HepG2 (cell line): ENCODE results near the gene EPB41L2. TPM values are rescaled to one million over a fixed set of nuclear protein-coding genes. Genes with fewer than 3 reads are reported as not detected.

Experiments
- ATAC-seq: fragments of 200-7000 bp; cut with Tn5 transposase; 3 replicates; pipeline ENCODE4 v1.9.1; 2020; ENCODE audit warnings: mild to moderate bottlenecking, moderate library complexity
- BruUV-seq: library from RNA; stranded (reverse); fragments of 400-500 nt; replicated peaks from 2 replicates; lab custom pipeline; 2021; lab: Mats Ljungman, UMichigan
- CTCF ChIA-PET: fragments of 300-600 bp; formaldehyde crosslinking; extraction: SDS; loops from one replicate; lab custom pipeline; 2021; ENCODE audit warnings: low total read pairs, inconsistent platforms, low intra/inter-chr PET ratio; lab: Yijun Ruan, JAX
- POLR2A ChIA-PET: fragments of 350-600 bp; sonication (Branson Sonifier 250); formaldehyde crosslinking; loops from one replicate; lab custom pipeline; 2020; ENCODE audit warnings: antibody characterized with exemption, inconsistent platforms; lab: Yijun Ruan, JAX
- DNase-seq: peaks from one replicate; pipeline ENCODE4 v3.0.0-alpha.2; 2015; ENCODE audit warnings: low spot score
- FAIRE-seq: peaks from 3 replicates; lab custom pipeline; 2011; peaks lifted over from hg19 to GRCh38; lab: Jason Lieb, UNC
- H2AFZ ChIP-seq: one replicate; pipeline ENCODE4 v1.6.1; 2011; ENCODE audit warnings: low read length, inconsistent platforms
- H3K27ac ChIP-seq: fragments of 300-600 bp; 3 replicates; pipeline ENCODE4 v1.8.0; 2011; ENCODE audit warnings: mixed run types, mild to moderate bottlenecking, mixed read lengths, low read length, inconsistent platforms; ENCODE audit not compliant: insufficient read depth; ENCODE audit errors: extremely low read length
- H3K27me3 ChIP-seq, 2 experiments: fragments of 200-600 bp in 1 of 2; 2 replicates in 1 of 2; 3 replicates in 1 of 2; pipeline versions ENCODE4 v1.6.0 to v1.8.0; 2011; ENCODE audit warnings: low read length in 2 of 2, mild to moderate bottlenecking in 2 of 2, moderate library complexity in 2 of 2, inconsistent platforms in 1 of 2; ENCODE audit not compliant: insufficient read depth in 2 of 2, control insufficient read depth in 1 of 2
- H3K36me3 ChIP-seq, 2 experiments: fragments of 200-600 bp in 1 of 2; replicated peaks in 1 of 2; 2 replicates in 1 of 2; 3 replicates in 1 of 2; pipeline versions ENCODE4 v1.5.1 to v1.8.0; 2011; ENCODE audit warnings: low read length in 2 of 2, inconsistent platforms in 1 of 2; ENCODE audit not compliant: insufficient read depth in 2 of 2, control insufficient read depth in 1 of 2
- H3K4me1 ChIP-seq: 2 replicates; pipeline ENCODE4 v1.5.1; 2012; ENCODE audit warnings: low read length, inconsistent platforms; ENCODE audit not compliant: insufficient read depth
- H3K4me2 ChIP-seq: 2 replicates; pipeline ENCODE4 v1.6.0; 2011; ENCODE audit warnings: low read depth, low read length, inconsistent platforms
- H3K4me3 ChIP-seq, 3 experiments: fragments of 200-600 bp in 1 of 3; sonication (generic), shearing (Covaris generic) in 1 of 3; replicated peaks in 1 of 3; 2 replicates each; pipeline ENCODE4 v1.5.1; 2011 to 2016; ENCODE audit warnings: low read length in 3 of 3, inconsistent platforms in 2 of 3, low read depth in 2 of 3, mild to moderate bottlenecking in 2 of 3, control low read depth in 1 of 3, mixed read lengths in 1 of 3; ENCODE audit not compliant: insufficient read depth in 1 of 3
- H3K79me2 ChIP-seq: one replicate; pipeline ENCODE4 v1.6.1; 2011; ENCODE audit warnings: low read length, inconsistent platforms; ENCODE audit not compliant: insufficient read depth
- H3K9ac ChIP-seq: 2 replicates; pipeline ENCODE4 v1.6.0; 2011; ENCODE audit warnings: mild to moderate bottlenecking, low read depth, low read length, inconsistent platforms; ENCODE audit not compliant: insufficient read depth
- H3K9me3 ChIP-seq: 2 replicates; pipeline ENCODE4 v1.5.1; 2012; ENCODE audit warnings: mild to moderate bottlenecking, low read length
- H4K20me1 ChIP-seq: 2 replicates; pipeline ENCODE4 v1.6.0; 2011; ENCODE audit warnings: inconsistent platforms, mild to moderate bottlenecking, low read length, moderate library complexity; ENCODE audit not compliant: insufficient read depth
- FOXC1 ChIP-seq: sonication (generic); formaldehyde crosslinking; IDR thresholded peaks from 2 replicates; pipeline ENCODE4 v1.8.0; 2022; ENCODE audit warnings: mild to moderate bottlenecking, missing genetic modification reagents, borderline replicate concordance
- HNRNPUL1 ChIP-seq: fragments of 200-400 bp; formaldehyde crosslinking; IDR thresholded peaks from 2 replicates; pipeline ENCODE4 v1.6.1; 2017; ENCODE audit warnings: low read depth, mild to moderate bottlenecking, low read length, moderate library complexity
- ISX ChIP-seq: sonication (generic); formaldehyde crosslinking; conservative IDR thresholded peaks from 2 replicates; pipeline ENCODE4 v1.5.0; 2020; ENCODE audit warnings: missing genetic modification reagents
- KLF9 ChIP-seq: IDR thresholded peaks from 2 replicates; pipeline ENCODE4 v1.6.1; 2016; ENCODE audit warnings: low read depth
- MAFF ChIP-seq: IDR thresholded peaks from 2 replicates; pipeline ENCODE4 v1.6.1; 2011; ENCODE audit warnings: low read depth, low read length, improper control_type of control experiment
- MAFK ChIP-seq, 2 experiments: IDR thresholded peaks in 1 of 2; conservative IDR thresholded peaks in 1 of 2; 2 replicates each; pipeline ENCODE4 v1.6.1; 2011; ENCODE audit warnings: improper control_type of control experiment in 2 of 2, low read length in 2 of 2
- MTA1 ChIP-seq: sonication (generic); formaldehyde crosslinking; IDR thresholded peaks from 2 replicates; pipeline ENCODE4 v1.4.0; 2020; ENCODE audit warnings: missing genetic modification reagents, mild to moderate bottlenecking, borderline replicate concordance
- ZFY ChIP-seq: sonication (generic); formaldehyde crosslinking; IDR thresholded peaks from 2 replicates; pipeline ENCODE4 v1.4.0; 2020; ENCODE audit warnings: missing genetic modification reagents
- ZNF746 ChIP-seq: sonication (generic); formaldehyde crosslinking; IDR thresholded peaks from 2 replicates; pipeline ENCODE4 v1.8.0; 2022; ENCODE audit warnings: mild to moderate bottlenecking, missing genetic modification reagents
- ZNF878 ChIP-seq: sonication (generic); formaldehyde crosslinking; IDR thresholded peaks from 2 replicates; pipeline ENCODE4 v1.8.1; 2023; ENCODE audit warnings: mild to moderate bottlenecking, missing genetic modification reagents, moderate library complexity
- ZNF891 ChIP-seq: sonication (generic); formaldehyde crosslinking; IDR thresholded peaks from 2 replicates; pipeline ENCODE4 v1.5.0; 2020; ENCODE audit warnings: mild to moderate bottlenecking, missing genetic modification reagents
- WGBS: methylation state at CpG from one replicate; pipeline ENCODE4 v1.1.6; 2017; ENCODE audit warnings: low lambda C conversion rate; 5-methylcytosine and 5-hydroxymethylcytosine counted together
- in situ Hi-C: cut with HindIII; loops from 2 replicates; pipeline ENCODE4 v1.10.0; 2017; ENCODE audit warnings: low pct_unique_long_range_greater_than_20kb; ENCODE audit not compliant: extremely low pct_ligation_motif_present
- intact Hi-C: fragments of 100-400 bp; cut with micrococcal nuclease; formaldehyde crosslinking; loops from one replicate; pipeline ENCODE4 v1.10.0; 2022; ENCODE audit not compliant: unreplicated experiment
- polyA plus RNA-seq, 8 experiments: library from polyadenylated mRNA; depleted of rRNA in 3 of 8; stranded (reverse) in 7 of 8; unstranded in 1 of 8; fragments of >200 nt; fragmentation: Illumina TruSeq in 4 of 8; extraction: Trizol in 4 of 8; gene quantifications; 2 replicates each; pipeline versions ENCODE4 v1.2.1 to v1.2.3, GENCODE V29; 2011 to 2016; ENCODE audit warnings: low read depth in 4 of 8, missing spikeins in 1 of 8, mixed read lengths in 1 of 8; ENCODE audit not compliant: insufficient read depth in 1 of 8
- total RNA-seq, 5 experiments: library from RNA; depleted of rRNA; stranded (reverse); fragments of >200 nt; fragmentation: Illumina TruSeq; extraction: Trizol; gene quantifications; 2 replicates each; pipeline ENCODE4 v1.2.3, GENCODE V29; 2016; ENCODE audit warnings: low read depth in 1 of 5

Gene EPB41L2
- total and polyA plus RNA-seq, 2 of the 13 experiments (the other 11 are each of a cell fraction or from before 2014, with no cell fraction given), result 41.7 to 56.4 TPM

GRCh38 chr6:130996635-130997034, 66.4 kb downstream of the EPB41L2 start:
- 98% methylated on average over 1 of the region's 1 CpG for WGBS
- no peak for TF ChIP-seq ZNF878 (CRISPR knock-in tag)
- TF ChIP-seq MAFK (conservative IDR thresholded peaks at IDR 0.05 in 1 of 2, IDR thresholded peaks at IDR 0.05 in 1 of 2; ENCODE audit: low read length in 2 of 2), result peak; percentile 69 to 70
- TF ChIP-seq MAFF, result 0 out of 2 replicates have a peak, but pooled peaks have one; percentile 40
- H2AFZ ChIP-seq, result no peak overlapping the region
- no TSS peak for BruUV-seq
- no peak overlapping the region for H3K9ac ChIP-seq
- FAIRE-seq, result no peak
- H3K9me3 ChIP-seq, result no peaks in the 10 kb centered on the region
- H3K4me3 ChIP-seq, result no peak overlapping the region
- no peaks in the 10 kb centered on the region for H3K27me3 ChIP-seq
- DNase-seq, result no peak
- no peak for ATAC-seq
- peaks cover 55% of the 10 kb centered on the region for H3K4me1 ChIP-seq
- intact Hi-C loops (no loop called here), in situ Hi-C loops (no loop called here)
- H3K79me2 ChIP-seq, result peaks cover 86% of the 10 kb centered on the region
- ChIA-PET CTCF (no interaction called here), POLR2A (no interaction called here)
- no peak overlapping the region for H3K27ac ChIP-seq
- H4K20me1 ChIP-seq, result no peaks in the 10 kb centered on the region; the same call in 1 of the 2 replicates
- H3K36me3 ChIP-seq, result no peaks in the 10 kb centered on the region
- no peak overlapping the region for H3K4me2 ChIP-seq

DNA sequence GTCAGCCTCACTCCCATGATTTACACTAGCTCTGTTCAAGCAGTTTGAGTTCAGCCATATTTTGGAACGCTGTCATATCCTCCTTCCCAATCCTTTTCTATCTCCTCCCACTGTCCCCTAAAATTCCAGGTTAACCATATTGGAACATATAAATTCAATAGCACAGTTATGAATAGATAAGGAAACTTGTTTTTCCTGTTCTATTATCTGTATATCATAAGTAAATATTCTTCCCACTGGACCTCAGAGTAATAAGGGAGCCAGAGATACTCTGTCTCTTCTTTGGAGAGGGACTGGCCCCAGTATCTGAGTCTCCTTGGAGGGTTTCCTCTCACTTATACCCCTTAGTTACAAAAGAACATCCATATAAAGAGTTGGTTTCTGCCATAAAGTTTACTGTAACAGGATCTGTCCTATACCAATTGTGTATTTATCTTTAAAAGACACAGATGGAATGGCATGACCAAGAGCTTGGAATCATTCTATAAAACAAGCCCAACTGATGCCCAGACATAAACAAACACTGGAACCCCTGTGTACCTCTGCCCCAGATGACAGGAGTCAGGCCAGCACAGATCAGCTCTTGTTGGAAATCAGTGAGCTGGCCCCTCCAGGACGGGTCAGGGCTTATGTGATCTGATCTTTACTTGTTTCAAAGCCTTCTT, 67.1 kb downstream of the EPB41L2 start:
- CTCF ChIA-PET, result no interaction called here

More for the DNA sequence above, 67.1 kb downstream of the EPB41L2 start:
- WGBS, result 100% methylated on average over 2 of the region's 2 CpGs
- Histone ChIP-seq H3K4me2 (no peak overlapping the region), H3K36me3 (no peaks in the 10 kb centered on the region), H3K4me3 (no peak overlapping the region), H3K27me3 (no peaks in the 10 kb centered on the region), H2AFZ (no peak overlapping the region), H3K27ac (no peak overlapping the region), H3K4me1 (peaks cover 52% of the 10 kb centered on the region), H3K9ac (no peak overlapping the region), H3K9me3 (no peaks in the 10 kb centered on the region), H3K79me2 (peaks cover 85% of the 10 kb centered on the region), H4K20me1 (no peaks in the 10 kb centered on the region; the same call in 1 of the 2 replicates)
- intact Hi-C loops (no loop called here), in situ Hi-C loops (no loop called here)
- no peak for FAIRE-seq
- 0 out of 3 replicates have a peak, but pooled peaks have one; percentile 32 for ATAC-seq
- no peak for DNase-seq
- no TSS peak for BruUV-seq
- TF ChIP-seq MTA1 (CRISPR knock-in tag) (no peak), ZNF746 (CRISPR knock-in tag) (no peak), ISX (CRISPR knock-in tag) (no peak), HNRNPUL1 (no peak), ZFY (CRISPR knock-in tag) (no peak), KLF9 (CRISPR knock-in tag) (no peak), ZNF891 (CRISPR knock-in tag) (no peak), FOXC1 (CRISPR knock-in tag) (no peak)
- POLR2A ChIA-PET, result no interaction called here
